GM18861 (cell line): Measurements from ENCODE around the gene SPATS2.

Experiments
- ATAC-seq: cut with Tn5 transposase; IDR thresholded peaks from one replicate; pipeline ENCODE4 v1.9.1; 2021; ENCODE audit not compliant: unreplicated experiment

The SPATS2 gene

GRCh38 chr12:49538510-49539403 is 171.5 kb downstream of the SPATS2 start, which contains the start of gene KCNH3:
Gene KCNH3, plus strand, starts transcription at chr12:49539030. Its CDS starts 387 bp downstream, at chr12:49539417.
- ATAC-seq: no peak

- ATAC-seq: no peak
Measured at GRCh38 chr12:49539406-49540228, 172.4 kb downstream of the SPATS2 start.

GRCh38 chr12:49540229-49541139 is 173.2 kb downstream of the SPATS2 start:
- no peak for ATAC-seq

GRCh38 chr12:49541140-49541861 is 174.0 kb downstream of the SPATS2 start:
- ATAC-seq: no peak

- ATAC-seq: no peak
Measured at GRCh38 chr12:49541911-49542505, 174.7 kb downstream of the SPATS2 start.

- no peak for ATAC-seq
Measured at GRCh38 chr12:49542592-49543160, 175.4 kb downstream of the SPATS2 start.

GRCh38 chr12:49543221-49543913 is 176.1 kb downstream of the SPATS2 start:
- no peak for ATAC-seq

GRCh38 chr12:49543914-49544815 is 176.9 kb downstream of the SPATS2 start:
- no peak for ATAC-seq

GRCh38 chr12:49545815-49546214 is 178.6 kb downstream of the SPATS2 start:
- ATAC-seq: no peak

GRCh38 chr12:49546481-49546880 is 179.2 kb downstream of the SPATS2 start:
- no peak for ATAC-seq

- ATAC-seq: no peak
Measured at GRCh38 chr12:49547090-49547690, 179.9 kb downstream of the SPATS2 start.

GRCh38 chr12:49548481-49548821 is 181.2 kb downstream of the SPATS2 start:
- ATAC-seq: no peak

- ATAC-seq: no peak
Measured at GRCh38 chr12:49548822-49549648, 181.8 kb downstream of the SPATS2 start.

GRCh38 chr12:49549735-49550692 is 182.8 kb downstream of the SPATS2 start:
- no peak for ATAC-seq

- no peak for ATAC-seq
Measured at GRCh38 chr12:49550693-49551252, 183.5 kb downstream of the SPATS2 start.
